GM12874 (cell line): ENCODE results near the gene CRABP1.

Source experiments
- TF ChIP-seq, protein P1 (sequence below): IDR thresholded peaks from 2 replicates; pipeline ENCODE4 v1.5.1; 2011; ENCODE audit warnings: low read depth, mild to moderate bottlenecking, control low read depth, low read length, moderate library complexity; ENCODE audit not compliant: insufficient read depth

CRABP1 gene

GRCh38 chr15:78393137-78393536 is 53.0 kb downstream of the CRABP1 start:
- TF ChIP-seq, protein P1, sequence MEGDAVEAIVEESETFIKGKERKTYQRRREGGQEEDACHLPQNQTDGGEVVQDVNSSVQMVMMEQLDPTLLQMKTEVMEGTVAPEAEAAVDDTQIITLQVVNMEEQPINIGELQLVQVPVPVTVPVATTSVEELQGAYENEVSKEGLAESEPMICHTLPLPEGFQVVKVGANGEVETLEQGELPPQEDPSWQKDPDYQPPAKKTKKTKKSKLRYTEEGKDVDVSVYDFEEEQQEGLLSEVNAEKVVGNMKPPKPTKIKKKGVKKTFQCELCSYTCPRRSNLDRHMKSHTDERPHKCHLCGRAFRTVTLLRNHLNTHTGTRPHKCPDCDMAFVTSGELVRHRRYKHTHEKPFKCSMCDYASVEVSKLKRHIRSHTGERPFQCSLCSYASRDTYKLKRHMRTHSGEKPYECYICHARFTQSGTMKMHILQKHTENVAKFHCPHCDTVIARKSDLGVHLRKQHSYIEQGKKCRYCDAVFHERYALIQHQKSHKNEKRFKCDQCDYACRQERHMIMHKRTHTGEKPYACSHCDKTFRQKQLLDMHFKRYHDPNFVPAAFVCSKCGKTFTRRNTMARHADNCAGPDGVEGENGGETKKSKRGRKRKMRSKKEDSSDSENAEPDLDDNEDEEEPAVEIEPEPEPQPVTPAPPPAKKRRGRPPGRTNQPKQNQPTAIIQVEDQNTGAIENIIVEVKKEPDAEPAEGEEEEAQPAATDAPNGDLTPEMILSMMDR = no peak

GRCh38 chr15:78394026-78394425 is 53.9 kb downstream of the CRABP1 start:
- TF ChIP-seq, protein P1 = no peak

GRCh38 chr15:78394981-78395616 is 54.9 kb downstream of the CRABP1 start:
- TF ChIP-seq, protein P1 = no peak

GRCh38 chr15:78396186-78396814 is 56.1 kb downstream of the CRABP1 start:
- TF ChIP-seq, protein P1 = no peak

- TF ChIP-seq, protein P1 = peak; percentile 19; the same call in 1 of the 2 replicates
These were observed 56.8 kb downstream of the CRABP1 start for GRCh38 chr15:78396976-78397375.

- TF ChIP-seq, protein P1 = no peak
These were observed 57.2 kb downstream of the CRABP1 start for GRCh38 chr15:78397382-78397781.
